H1 (cell line): ENCODE results near the gene THSD1. TPM values are rescaled to one million over a fixed set of nuclear protein-coding genes. Genes with fewer than 3 reads are reported as not detected.

Source experiments
- CTCF ChIA-PET: fragments of 300-600 bp; sonication (Branson Sonifier 250); formaldehyde crosslinking; loops from one replicate; lab custom pipeline; 2021; ENCODE audit not compliant: partially characterized antibody; lab: Charles Lee
- POLR2A ChIA-PET: fragments of 300-600 bp; sonication (Branson Sonifier 250); formaldehyde crosslinking; loops from one replicate; lab custom pipeline; 2021; ENCODE audit warnings: inconsistent platforms; ENCODE audit not compliant: partially characterized antibody; lab: Charles Lee
- DNase-seq, 2 experiments: peaks; one replicate each; pipeline versions ENCODE4 v3.0.0 to v3.0.0-alpha.2; 2010 to 2022; ENCODE audit warnings: low spot score in 2 of 2, low read depth in 1 of 2, mixed read lengths in 1 of 2
- FAIRE-seq: peaks from 2 replicates; lab custom pipeline; 2011; peaks lifted over from hg19 to GRCh38; lab: Jason Lieb, UNC
- H2AFZ ChIP-seq: 2 replicates; pipeline ENCODE4 v1.8.1; 2012; ENCODE audit warnings: low read length, inconsistent platforms
- H2AK5ac ChIP-seq: 2 replicates; pipeline ENCODE4 v1.6.1; 2013; ENCODE audit warnings: low read depth, low read length
- H2BK120ac ChIP-seq: replicated peaks from 2 replicates; pipeline ENCODE3; 2013; ENCODE audit warnings: low read depth, low read length, inconsistent platforms
- H2BK12ac ChIP-seq: 2 replicates; pipeline ENCODE4 v1.6.1; 2013; ENCODE audit warnings: low read depth, low read length
- H2BK15ac ChIP-seq: 2 replicates; pipeline ENCODE4 v1.6.1; 2013; ENCODE audit warnings: low read length
- H2BK20ac ChIP-seq: 2 replicates; pipeline ENCODE4 v1.6.1; 2013; ENCODE audit warnings: low read length
- H2BK5ac ChIP-seq: 2 replicates; pipeline ENCODE4 v1.6.1; 2013; ENCODE audit warnings: low read depth, low read length
- H3K14ac ChIP-seq: 2 replicates; pipeline ENCODE4 v1.6.1; 2013; ENCODE audit warnings: inconsistent platforms; ENCODE audit not compliant: insufficient read length
- H3K18ac ChIP-seq: 2 replicates; pipeline ENCODE4 v1.6.1; 2013; ENCODE audit warnings: low read length; ENCODE audit errors: extremely low read depth
- H3K23ac ChIP-seq: 2 replicates; pipeline ENCODE4 v1.6.1; 2013; ENCODE audit warnings: inconsistent platforms; ENCODE audit not compliant: insufficient read length
- H3K23me2 ChIP-seq: 2 replicates; pipeline ENCODE4 v1.6.1; 2013; ENCODE audit warnings: low read depth, low read length
- H3K27ac ChIP-seq: 2 replicates; pipeline ENCODE4 v1.6.1; 2011; ENCODE audit warnings: low read depth, low read length, inconsistent platforms
- H3K27me3 ChIP-seq, 4 experiments: replicated peaks in 1 of 4; 1 replicate in 1 of 4; 2 replicates in 3 of 4; pipeline versions ENCODE4 v1.6.1 to v1.8.1; 2011 to 2013; ENCODE audit warnings: low read length in 3 of 4, mild to moderate bottlenecking in 3 of 4, inconsistent platforms in 2 of 4, mixed read lengths in 2 of 4, moderate library complexity in 1 of 4; ENCODE audit not compliant: control insufficient read depth in 3 of 4, insufficient read depth in 3 of 4; ENCODE audit errors: extremely low read depth in 1 of 4
- H3K36me3 ChIP-seq, 4 experiments: 2 replicates each; pipeline versions ENCODE4 v1.6.1 to v1.8.1; 2011 to 2013; ENCODE audit warnings: mild to moderate bottlenecking in 4 of 4, low read length in 3 of 4, moderate library complexity in 2 of 4, control low read depth in 1 of 4, inconsistent platforms in 1 of 4; ENCODE audit not compliant: insufficient read depth in 4 of 4, control insufficient read depth in 2 of 4
- H3K4ac ChIP-seq: replicated peaks from 2 replicates; pipeline ENCODE3; 2013; ENCODE audit warnings: low read length, low read depth, mixed read lengths, inconsistent platforms; ENCODE audit not compliant: insufficient read length
- H3K4me1 ChIP-seq, 4 experiments: replicated peaks in 1 of 4; 1 replicate in 1 of 4; 2 replicates in 3 of 4; pipeline versions ENCODE4 v1.6.1 to v1.8.1; 2011 to 2013; ENCODE audit warnings: low read length in 3 of 4, inconsistent platforms in 2 of 4, mixed read lengths in 1 of 4; ENCODE audit not compliant: insufficient read depth in 4 of 4, control insufficient read depth in 3 of 4
- H3K4me2 ChIP-seq, 2 experiments: 2 replicates each; pipeline versions ENCODE4 v1.6.1 to v1.8.1; 2011 to 2013; ENCODE audit warnings: low read depth in 2 of 2, low read length in 2 of 2, control low read depth in 1 of 2, inconsistent platforms in 1 of 2, mild to moderate bottlenecking in 1 of 2; ENCODE audit not compliant: insufficient read depth in 1 of 2
- H3K4me3 ChIP-seq, 4 experiments: fragments of 200-600, 300-600 bp in 1 of 4; sonication (generic), shearing (Covaris generic), sonication (Bioruptor Twin) in 1 of 4; 2 replicates each; pipeline versions ENCODE4 v1.5.1 to v1.8.1; 2011 to 2016; ENCODE audit warnings: low read length in 4 of 4, low read depth in 3 of 4, control low read depth in 2 of 4, inconsistent platforms in 2 of 4, mild to moderate bottlenecking in 2 of 4, mixed read lengths in 1 of 4, moderate library complexity in 1 of 4; ENCODE audit not compliant: insufficient read depth in 2 of 4; ENCODE audit errors: extremely low read depth in 1 of 4
- H3K56ac ChIP-seq: replicated peaks from 2 replicates; pipeline ENCODE3; 2013; ENCODE audit warnings: low read depth, mild to moderate bottlenecking, mixed read lengths, low read length, inconsistent platforms; ENCODE audit not compliant: insufficient read length
- H3K79me1 ChIP-seq: 2 replicates; pipeline ENCODE4 v1.6.1; 2013; ENCODE audit warnings: low read depth, low read length, control low read depth
- H3K79me2 ChIP-seq, 2 experiments: 2 replicates each; pipeline versions ENCODE4 v1.6.1 to v1.8.1; 2012 to 2013; ENCODE audit warnings: low read length in 2 of 2, mild to moderate bottlenecking in 2 of 2, inconsistent platforms in 1 of 2; ENCODE audit not compliant: insufficient read depth in 2 of 2, control insufficient read depth in 1 of 2
- H3K9ac ChIP-seq, 4 experiments: replicated peaks in 1 of 4; 1 replicate in 1 of 4; 2 replicates in 3 of 4; pipeline versions ENCODE4 v1.6.1 to v1.8.1; 2011 to 2013; ENCODE audit warnings: low read depth in 3 of 4, low read length in 3 of 4, control low read depth in 2 of 4, mild to moderate bottlenecking in 2 of 4, moderate library complexity in 2 of 4, inconsistent platforms in 1 of 4; ENCODE audit errors: extremely low read depth in 1 of 4
- H3K9me3 ChIP-seq, 2 experiments: 2 replicates each; pipeline versions ENCODE4 v1.6.1 to v1.8.1; 2012 to 2013; ENCODE audit warnings: mild to moderate bottlenecking in 2 of 2, moderate library complexity in 2 of 2, control low read depth in 1 of 2, inconsistent platforms in 1 of 2, low read depth in 1 of 2, low read length in 1 of 2, mixed read lengths in 1 of 2; ENCODE audit not compliant: insufficient read depth in 2 of 2
- H4K20me1 ChIP-seq, 2 experiments: replicated peaks in 1 of 2; 2 replicates each; pipeline versions ENCODE3 to v1.8.1; 2011 to 2013; ENCODE audit warnings: inconsistent platforms in 2 of 2, low read length in 2 of 2, mild to moderate bottlenecking in 1 of 2; ENCODE audit not compliant: insufficient read depth in 2 of 2, control insufficient read depth in 1 of 2
- H4K5ac ChIP-seq: 2 replicates; pipeline ENCODE4 v1.6.1; 2013; ENCODE audit warnings: low read length, low read depth, mixed read lengths, inconsistent platforms; ENCODE audit not compliant: insufficient read length
- H4K8ac ChIP-seq: 2 replicates; pipeline ENCODE4 v1.8.0; 2013; ENCODE audit warnings: mild to moderate bottlenecking, moderate library complexity, low read length, inconsistent platforms; ENCODE audit not compliant: insufficient read depth; ENCODE audit errors: extremely low read depth
- H4K91ac ChIP-seq: replicated peaks from 2 replicates; pipeline ENCODE3; 2013; ENCODE audit warnings: low read length, mixed read lengths, inconsistent platforms; ENCODE audit not compliant: insufficient read length
- CTBP2 ChIP-seq: IDR thresholded peaks from 2 replicates; pipeline ENCODE4 v1.7.0; 2011; ENCODE audit warnings: borderline replicate concordance, mild to moderate bottlenecking, moderate library complexity, mixed read lengths, low read length; ENCODE audit not compliant: insufficient read depth, insufficient read length
- EP300 ChIP-seq, 2 experiments: IDR thresholded peaks; 1 replicate in 1 of 2; 2 replicates in 1 of 2; pipeline ENCODE4 v1.6.1; 2011 to 2012; ENCODE audit warnings: low read depth in 2 of 2, low read length in 2 of 2, mild to moderate bottlenecking in 2 of 2, borderline replicate concordance in 1 of 2, inconsistent platforms in 1 of 2, moderate library complexity in 1 of 2
- EZH2 ChIP-seq: fragments of 200-600 bp; sonication (generic); IDR thresholded peaks from 2 replicates; pipeline ENCODE4 v1.7.1; 2012; ENCODE audit warnings: low read depth, mild to moderate bottlenecking, moderate library complexity, low read length, inconsistent platforms; ENCODE audit not compliant: severe bottlenecking
- HDAC2 ChIP-seq, 2 experiments: fragments of 300-600 bp in 1 of 2; sonication (generic) in 1 of 2; IDR thresholded peaks; 2 replicates each; pipeline ENCODE4 v1.6.1; 2011 to 2012; ENCODE audit warnings: low read depth in 2 of 2, low read length in 2 of 2, mild to moderate bottlenecking in 2 of 2, moderate library complexity in 2 of 2, borderline replicate concordance in 1 of 2, inconsistent platforms in 1 of 2
- JUND ChIP-seq: IDR thresholded peaks from 2 replicates; pipeline ENCODE4 v1.6.1; 2011; ENCODE audit warnings: mild to moderate bottlenecking, improper control_type of control experiment, low read length
- NRF1 ChIP-seq: IDR thresholded peaks from 2 replicates; pipeline ENCODE4 v1.6.1; 2011; ENCODE audit warnings: mild to moderate bottlenecking, low read depth, low read length, improper control_type of control experiment
- SAP30 ChIP-seq: fragments of 300-600 bp; sonication (generic); IDR thresholded peaks from 2 replicates; pipeline ENCODE4 v1.7.1; 2012; ENCODE audit warnings: low read length, moderate library complexity, mild to moderate bottlenecking, inconsistent platforms; ENCODE audit not compliant: insufficient read depth, insufficient replicate concordance
- TAF1 ChIP-seq: IDR thresholded peaks from 2 replicates; pipeline ENCODE4 v1.6.1; 2011; ENCODE audit warnings: mild to moderate bottlenecking, low read depth, low read length
- ZNF274 ChIP-seq: IDR thresholded peaks from 2 replicates; pipeline ENCODE4 v1.7.0; 2012; ENCODE audit warnings: low read length, borderline replicate concordance; ENCODE audit errors: extremely low read depth
- WGBS, 2 experiments: shearing (Covaris generic) in 1 of 2; methylation state at CpG; one replicate each; pipeline versions ENCODE4 v1.1.6 to v1.1.7; 2013 to 2015; ENCODE audit warnings: low lambda C conversion rate in 2 of 2, mixed read lengths in 2 of 2, inconsistent platforms in 1 of 2, low coverage in 1 of 2, missing lambda C conversion rate in 1 of 2; ENCODE audit not compliant: insufficient replicate concordance in 2 of 2, insufficient coverage in 1 of 2, insufficient read length in 1 of 2; ENCODE audit errors: extremely low coverage in 1 of 2, missing lambda C conversion rate in 1 of 2; 5-methylcytosine and 5-hydroxymethylcytosine counted together
- polyA plus RNA-seq, 7 experiments: library from polyadenylated mRNA; depleted of rRNA in 3 of 7; stranded (reverse) in 5 of 7; unstranded in 2 of 7; fragments of >200 nt in 5 of 7; fragments of 200-250 nt in 2 of 7; gene quantifications; 1 replicate in 5 of 7; 2 replicates in 1 of 7; 4 replicates in 1 of 7; pipeline versions ENCODE4 v1.2.1 to v1.2.3, GENCODE V29; 2011 to 2013; ENCODE audit warnings: missing spikeins in 2 of 7, mixed read lengths in 2 of 7
- total RNA-seq: library from RNA; stranded (reverse); fragmentation: NEBNext Ultra II Directional; extraction: Animal tissue kit (Norgen Biotek cat#: 25700); gene quantifications from 2 replicates; pipeline ENCODE4 v1.2.1, GENCODE V29; 2021
- TF ChIP-seq, protein P1 (sequence below), 3 experiments: IDR thresholded peaks; 1 replicate in 2 of 3; 2 replicates in 1 of 3; pipeline versions ENCODE4 v1.5.1 to v1.6.1; 2011; ENCODE audit warnings: low read length in 3 of 3, mild to moderate bottlenecking in 3 of 3, inconsistent platforms in 2 of 3, low read depth in 1 of 3, moderate library complexity in 1 of 3; ENCODE audit not compliant: insufficient read depth in 1 of 3; ENCODE audit errors: control extremely low read depth in 1 of 3

The THSD1 gene
- total and polyA plus RNA-seq, 2 of the 8 experiments (the other 6 are each of a cell fraction or from before 2014, with no cell fraction given) = 0.17 to 0.35 TPM

DNA sequence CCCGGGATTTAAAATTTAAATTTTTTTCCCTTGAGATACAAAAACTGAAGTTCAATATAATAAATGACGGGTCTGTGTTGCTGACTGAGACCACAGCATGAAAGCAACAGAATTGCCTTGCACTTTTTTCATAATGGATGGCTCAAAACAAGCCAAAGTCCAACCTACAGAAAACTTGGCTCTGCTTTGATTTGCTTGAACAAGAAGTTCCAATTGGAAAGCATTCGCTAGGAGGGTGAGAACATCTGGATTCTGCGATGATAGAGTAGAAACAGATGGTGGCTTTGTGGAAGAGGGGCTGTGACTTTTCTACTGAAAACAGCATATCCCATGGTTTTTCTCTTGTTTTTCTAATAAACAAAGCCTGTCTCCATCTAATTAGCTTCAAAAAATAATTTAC is 46.4 kb downstream of the THSD1 start:
- no peak overlapping the region for H3K4me2 ChIP-seq
- H2BK120ac ChIP-seq = no peak overlapping the region
- no peak overlapping the region for H3K23ac ChIP-seq
- no peak overlapping the region for H3K4me3 ChIP-seq
- H3K23me2 ChIP-seq = no peaks in the 10 kb centered on the region
- no peaks in the 10 kb centered on the region for H3K27me3 ChIP-seq
- H2AFZ ChIP-seq = no peak overlapping the region
- H3K9me3 ChIP-seq = no peaks in the 10 kb centered on the region
- no peak overlapping the region for H3K4ac ChIP-seq
- no peak overlapping the region for H4K91ac ChIP-seq
- no peak overlapping the region for H2BK15ac ChIP-seq
- CTCF ChIA-PET = interaction anchor here (1.1 kb wide), 1 partner anchor 16 kb away, joined by 3 read pairs; no protein-coding TSS in a partner anchor
- H4K8ac ChIP-seq = no peak overlapping the region
- DNase-seq (no peak), FAIRE-seq (no peak)
- H3K27ac ChIP-seq = no peak overlapping the region
- POLR2A ChIA-PET = no interaction called here
- H2BK20ac ChIP-seq = no peak overlapping the region
- WGBS, 2 experiments = 97% methylated on average over 4 of the region's 4 CpGs; no CpG with 5 or more reads in 1 of the 2 experiments
- H3K18ac ChIP-seq = no peak overlapping the region
- H3K79me1 ChIP-seq = no peaks in the 10 kb centered on the region
- H2BK5ac ChIP-seq = no peak overlapping the region
- no peak overlapping the region for H3K56ac ChIP-seq
- no peak overlapping the region for H4K5ac ChIP-seq
- no peak overlapping the region for H3K14ac ChIP-seq
- H4K20me1 ChIP-seq = no peaks in the 10 kb centered on the region
- no peaks in the 10 kb centered on the region for H3K4me1 ChIP-seq
- no peak overlapping the region for H2BK12ac ChIP-seq
- no peaks in the 10 kb centered on the region for H3K36me3 ChIP-seq
- no peaks in the 10 kb centered on the region for H3K79me2 ChIP-seq
- no peak overlapping the region for H3K9ac ChIP-seq
- H2AK5ac ChIP-seq = no peak overlapping the region
- TF ChIP-seq, protein P1, sequence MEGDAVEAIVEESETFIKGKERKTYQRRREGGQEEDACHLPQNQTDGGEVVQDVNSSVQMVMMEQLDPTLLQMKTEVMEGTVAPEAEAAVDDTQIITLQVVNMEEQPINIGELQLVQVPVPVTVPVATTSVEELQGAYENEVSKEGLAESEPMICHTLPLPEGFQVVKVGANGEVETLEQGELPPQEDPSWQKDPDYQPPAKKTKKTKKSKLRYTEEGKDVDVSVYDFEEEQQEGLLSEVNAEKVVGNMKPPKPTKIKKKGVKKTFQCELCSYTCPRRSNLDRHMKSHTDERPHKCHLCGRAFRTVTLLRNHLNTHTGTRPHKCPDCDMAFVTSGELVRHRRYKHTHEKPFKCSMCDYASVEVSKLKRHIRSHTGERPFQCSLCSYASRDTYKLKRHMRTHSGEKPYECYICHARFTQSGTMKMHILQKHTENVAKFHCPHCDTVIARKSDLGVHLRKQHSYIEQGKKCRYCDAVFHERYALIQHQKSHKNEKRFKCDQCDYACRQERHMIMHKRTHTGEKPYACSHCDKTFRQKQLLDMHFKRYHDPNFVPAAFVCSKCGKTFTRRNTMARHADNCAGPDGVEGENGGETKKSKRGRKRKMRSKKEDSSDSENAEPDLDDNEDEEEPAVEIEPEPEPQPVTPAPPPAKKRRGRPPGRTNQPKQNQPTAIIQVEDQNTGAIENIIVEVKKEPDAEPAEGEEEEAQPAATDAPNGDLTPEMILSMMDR (IDR thresholded peaks at IDR 0.05; ENCODE audit: control extremely low read depth in 1 of 3, insufficient read depth in 1 of 3, low read depth in 1 of 3, low read length in 3 of 3) = no peak
- no peak for TF ChIP-seq HDAC2 (IDR thresholded peaks at IDR 0.05; ENCODE audit: borderline replicate concordance in 1 of 2, low read depth in 2 of 2, low read length in 2 of 2)
- no peak for TF ChIP-seq CTBP2
- TF ChIP-seq SAP30 = no peak
- no peak for TF ChIP-seq NRF1
- no peak for TF ChIP-seq EZH2
- no peak for TF ChIP-seq JUND
- no peak for TF ChIP-seq EP300 (IDR thresholded peaks at IDR 0.05; ENCODE audit: borderline replicate concordance in 1 of 2, low read depth in 2 of 2, low read length in 2 of 2)
- no peak for TF ChIP-seq TAF1
- TF ChIP-seq ZNF274 = no peak
